Stimulated activated CD8-positive, alpha-beta memory T cell treated with anti-CD3 and anti-CD28 coated beads, Interleukin-7, amount 100 ng/mL, for 4 hours (primary cell): ENCODE data around the gene SRRM3.
"Not testable (repeated sequence)": the region's sequence is repeated elsewhere in the genome, so short reads cannot be mapped to it uniquely, and the experiment has no call there.

ENCODE experiments used
- DNase-seq, 2 donors: peaks; one replicate each; pipeline ENCODE4 v3.0.0-alpha.2; 2020; ENCODE audit warnings: low read depth in 2 of 2

The SRRM3 gene

GRCh38 chr7:76265299-76265698 lies 63.6 kb downstream of the SRRM3 start:
- no peak for DNase-seq

DNA sequence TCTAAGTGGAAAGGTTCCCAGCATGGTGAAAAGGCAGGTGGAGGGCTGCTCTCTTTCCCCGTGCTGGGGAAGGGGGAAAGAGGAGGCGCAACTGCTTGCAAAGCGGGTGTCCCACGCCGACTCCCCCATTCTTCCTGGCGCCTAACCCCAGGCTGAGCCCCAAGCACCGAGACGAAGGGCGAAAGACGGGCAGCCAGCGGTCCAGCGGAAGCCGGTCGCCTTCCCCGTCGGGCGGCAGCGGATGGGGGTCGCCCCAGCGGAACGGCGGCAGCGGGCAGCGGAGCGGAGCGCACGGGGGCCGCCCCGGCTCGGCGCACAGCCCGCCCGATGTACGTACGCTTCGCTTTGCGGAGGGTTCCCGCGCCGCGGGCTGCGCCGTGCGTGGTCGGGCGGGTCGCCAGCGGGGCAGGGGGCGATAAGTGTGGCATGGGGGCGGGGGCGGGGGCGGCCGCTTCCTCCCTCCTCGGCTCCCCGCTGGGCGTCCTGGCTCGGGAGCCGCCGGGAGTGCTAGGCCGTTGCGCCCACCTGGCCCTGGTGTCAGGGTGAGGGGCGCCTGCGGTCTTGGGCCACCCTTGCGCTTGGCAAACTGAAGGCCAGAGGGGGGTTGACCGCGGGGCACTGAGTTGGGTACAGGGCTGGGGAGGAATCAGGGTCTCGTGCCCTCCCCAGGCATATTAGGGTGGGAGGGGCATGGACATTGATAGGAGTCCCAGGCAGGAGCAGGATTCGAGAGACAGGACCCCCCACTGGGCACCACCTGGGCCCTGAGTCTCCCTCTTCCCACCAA lies 65.6 kb downstream of the SRRM3 start:
- DNase-seq, result no peak

DNA sequence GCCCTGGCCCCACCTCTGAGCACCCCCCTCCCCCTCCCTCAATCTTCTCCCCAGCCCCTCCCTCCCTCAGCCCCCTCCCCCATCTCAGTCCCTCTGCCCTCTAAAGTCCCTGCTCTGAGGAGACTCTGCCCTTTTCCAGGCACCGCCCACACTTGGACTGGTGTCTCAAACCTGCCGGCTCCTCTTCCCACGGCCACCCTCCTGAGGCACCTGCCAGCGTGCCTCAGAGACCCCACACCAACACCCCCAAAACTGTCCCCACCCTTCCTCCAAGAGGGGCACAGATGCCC lies 66.1 kb downstream of the SRRM3 start:
- no peak for DNase-seq

DNA sequence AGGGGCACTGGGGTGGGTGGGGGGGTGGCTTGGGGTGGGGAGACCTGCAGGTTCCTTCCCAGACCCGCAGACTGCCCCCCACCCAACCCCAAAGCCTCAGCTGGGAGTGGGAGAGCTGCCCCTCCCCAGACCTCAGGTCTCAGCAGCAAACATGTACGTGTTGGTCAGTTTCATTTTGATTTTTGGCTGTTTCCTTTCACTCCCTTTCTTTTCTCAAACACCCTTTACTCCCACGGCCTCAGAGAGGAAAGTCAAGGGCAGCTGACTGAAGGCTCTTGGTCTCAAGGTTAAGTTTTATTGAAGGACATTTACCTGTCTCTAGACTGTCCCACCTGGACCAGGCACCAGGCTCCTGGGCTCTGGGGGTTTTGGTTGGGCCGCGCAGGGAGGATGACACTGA lies 66.7 kb downstream of the SRRM3 start:
- no peak for DNase-seq

DNA sequence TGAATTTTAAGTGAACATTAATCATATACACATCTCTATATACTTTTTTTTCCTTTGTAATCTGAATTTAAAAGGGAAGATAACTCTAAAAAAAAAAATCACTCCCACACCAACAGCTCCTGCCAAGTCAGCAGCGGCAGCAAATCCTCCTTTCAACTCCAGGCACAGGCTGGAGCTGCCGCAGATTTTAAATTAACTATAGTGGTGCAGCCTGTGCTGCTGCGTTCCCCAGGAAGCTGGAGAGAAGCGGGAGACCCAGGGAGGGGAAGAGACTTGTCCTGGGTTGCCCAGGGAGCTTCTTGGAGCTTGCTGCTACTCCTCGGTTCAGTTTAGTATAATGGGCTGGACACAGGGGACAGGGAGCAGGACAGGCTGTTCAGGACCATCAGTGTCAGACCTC lies 68.2 kb downstream of the SRRM3 start:
- no peak for DNase-seq

GRCh38 chr7:76271384-76271783 lies 69.7 kb downstream of the SRRM3 start:
- DNase-seq, result not testable (repeated sequence)

- DNase-seq, result no peak
These were observed 70.4 kb downstream of the SRRM3 start for GRCh38 chr7:76272142-76272541.

DNA sequence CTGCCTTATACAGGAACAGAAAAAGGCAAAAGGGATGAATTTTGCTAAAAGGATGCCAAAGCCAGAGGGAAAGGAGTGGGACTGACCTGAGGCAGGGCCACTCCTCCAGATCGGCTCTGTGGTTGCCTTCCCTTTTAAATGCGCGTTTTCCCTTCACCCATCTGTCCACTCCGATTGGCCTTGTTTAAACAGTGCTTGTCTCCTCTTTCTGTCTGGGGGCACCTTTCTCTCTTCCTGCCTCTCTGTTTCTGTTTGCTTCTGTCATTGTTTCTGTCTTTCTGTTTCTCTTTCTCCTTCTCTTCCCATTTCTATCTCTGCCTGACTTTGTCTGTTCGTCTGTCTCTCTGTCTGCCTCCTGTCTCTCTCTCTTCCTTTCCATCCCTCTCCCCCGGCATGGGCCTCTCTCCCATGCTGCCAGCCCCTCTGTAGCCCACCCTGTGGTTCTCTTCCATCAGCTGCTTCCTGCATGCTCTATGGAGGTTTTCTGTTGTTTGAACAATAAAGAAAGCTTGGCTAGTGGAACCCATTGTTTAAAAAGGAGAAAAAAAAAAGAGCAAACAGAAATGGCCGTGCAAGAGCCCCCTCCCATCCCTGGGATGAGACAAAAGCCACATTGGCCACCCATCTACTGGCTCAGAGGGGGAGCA lies 71.3 kb downstream of the SRRM3 start:
- no peak for DNase-seq

- no peak for DNase-seq
These were observed 71.8 kb downstream of the SRRM3 start for GRCh38 chr7:76273503-76273902.

GRCh38 chr7:76278540-76278939 lies 76.8 kb downstream of the SRRM3 start:
- no peak for DNase-seq

DNA sequence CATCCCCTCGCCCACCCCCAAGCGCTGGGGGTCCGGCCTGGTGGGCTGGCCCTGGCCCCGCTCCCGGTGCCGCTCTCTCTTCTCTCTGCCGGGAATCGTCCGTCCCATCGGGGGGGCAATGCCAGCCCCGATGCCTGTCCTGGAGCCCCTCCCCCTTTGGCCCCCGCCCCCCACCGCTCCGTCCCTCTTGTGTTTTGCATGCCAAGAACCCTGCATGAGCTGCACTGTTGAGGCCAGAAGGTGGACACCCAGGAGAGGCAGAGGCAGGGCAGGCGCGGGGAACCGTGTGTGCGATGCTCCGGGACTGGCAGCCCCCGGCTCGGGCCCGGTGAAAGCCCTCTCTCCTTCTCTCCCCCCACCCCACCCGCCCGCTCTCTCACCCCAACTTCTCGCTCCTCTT lies 78.7 kb downstream of the SRRM3 start:
- no peak for DNase-seq

DNA sequence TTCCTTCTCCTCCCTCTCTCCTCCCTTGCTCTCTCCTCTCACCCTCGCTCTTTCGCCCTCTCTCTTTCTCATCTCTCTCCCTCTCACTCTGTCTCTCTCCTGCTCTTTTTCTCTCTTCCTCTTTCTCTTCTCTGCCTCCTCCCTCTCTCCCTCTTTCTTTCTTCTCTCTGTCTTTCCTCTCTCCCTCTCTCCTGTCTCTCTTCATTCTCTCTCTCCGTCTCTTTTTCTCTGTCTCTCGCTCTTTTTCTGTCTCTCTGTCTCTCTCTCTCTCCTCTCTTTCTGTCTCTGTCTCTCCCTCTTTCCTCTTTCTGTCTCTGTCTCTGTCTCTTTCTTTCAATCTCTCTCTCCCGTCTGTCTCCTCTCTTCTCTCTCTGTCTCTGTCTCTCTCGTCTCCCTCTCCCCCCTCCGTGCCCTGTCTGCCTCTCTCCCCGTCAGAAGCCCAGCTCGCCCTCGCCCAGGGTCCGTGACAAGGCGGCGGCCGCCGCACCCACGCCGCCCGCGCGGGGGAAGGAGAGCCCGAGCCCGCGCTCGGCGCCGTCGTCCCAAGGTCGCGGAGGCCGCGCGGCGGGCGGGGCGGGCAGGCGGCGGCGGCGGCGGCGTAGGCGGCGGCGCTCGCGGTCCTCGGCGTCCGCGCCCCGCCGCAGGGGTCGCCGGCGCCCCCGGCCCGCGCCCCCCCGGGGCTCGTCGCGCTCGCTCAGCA lies 79.5 kb downstream of the SRRM3 start:
- DNase-seq, result no peak

DNA sequence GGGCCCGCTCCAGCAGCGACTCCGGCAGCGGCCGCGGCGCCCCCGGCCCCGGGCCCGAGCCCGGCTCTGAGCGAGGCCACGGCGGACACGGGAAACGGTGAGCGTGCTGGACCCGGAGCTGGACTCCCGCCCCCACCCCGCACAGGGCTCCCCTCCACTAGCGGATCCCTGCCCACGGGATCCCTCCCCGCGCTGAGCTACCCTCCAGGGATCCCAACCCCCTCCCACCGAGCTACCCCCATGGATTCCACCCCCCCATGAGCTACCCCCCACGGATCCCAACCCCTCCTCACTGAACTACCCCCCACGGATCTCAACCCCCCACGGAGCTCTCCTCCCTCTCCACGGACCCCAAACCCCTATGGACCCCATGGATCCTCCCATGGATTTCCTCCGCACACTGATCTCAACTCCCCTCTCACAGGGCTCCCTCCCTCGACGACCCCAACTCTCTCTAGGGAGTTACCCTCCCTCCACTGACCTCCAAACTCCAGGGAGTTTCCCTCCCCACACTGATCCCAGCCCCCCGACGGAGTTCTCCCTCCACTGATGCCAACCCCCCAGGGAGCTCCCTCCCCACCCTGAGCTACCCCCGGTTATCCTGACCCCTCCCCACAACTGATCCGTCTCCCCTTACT lies 80.1 kb downstream of the SRRM3 start:
- DNase-seq, result no peak

- no peak for DNase-seq
These were observed 80.9 kb downstream of the SRRM3 start for GRCh38 chr7:76282344-76283253.

GRCh38 chr7:76283254-76284159 lies 81.8 kb downstream of the SRRM3 start:
- DNase-seq, result no peak

- DNase-seq, result no peak
These were observed 84.1 kb downstream of the SRRM3 start for GRCh38 chr7:76285604-76286374.

GRCh38 chr7:76286842-76287403 lies 85.2 kb downstream of the SRRM3 start:
- no peak for DNase-seq

DNA sequence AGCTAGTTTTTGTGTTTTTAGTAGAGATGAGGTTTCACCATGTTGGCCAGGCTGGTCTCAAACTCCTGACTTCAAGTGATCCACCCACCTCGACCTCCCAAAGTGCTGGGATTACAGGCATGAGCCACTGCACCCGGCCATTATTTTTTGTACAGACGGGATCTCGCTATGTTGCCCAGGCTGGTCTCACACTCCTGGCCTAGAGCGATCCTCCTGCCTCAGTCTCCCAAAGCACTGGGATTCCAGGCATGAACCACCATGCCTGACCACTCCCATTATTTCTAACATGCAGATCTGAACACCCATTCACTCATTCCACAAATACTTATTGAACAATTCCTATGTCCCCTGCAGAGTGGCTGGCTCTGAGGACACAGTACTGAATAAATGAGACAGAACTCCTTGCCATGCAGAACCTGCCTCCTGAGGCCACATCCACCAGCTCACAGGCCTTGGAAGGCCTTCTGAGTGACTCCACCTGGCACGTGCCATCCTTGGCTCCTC lies 89.2 kb downstream of the SRRM3 start:
- DNase-seq, result not testable (repeated sequence)
